PC-9 (cell line): ENCODE results near the gene DAPK2.

ENCODE experiments used
- EZH2 ChIP-seq: fragments of 200-600 bp; sonication (generic); IDR thresholded peaks from 2 replicates; pipeline ENCODE4 v1.8.0; 2017; ENCODE audit warnings: antibody characterized with exemption, low read depth
- TF ChIP-seq, protein P1 (sequence below): fragments of 200-600 bp; sonication (generic); conservative IDR thresholded peaks from 2 replicates; pipeline ENCODE4 v1.6.1; 2017; ENCODE audit warnings: mixed run types, antibody characterized with exemption, mild to moderate bottlenecking, moderate library complexity

GRCh38 chr15:63974021-63974420 is 72.3 kb downstream of the DAPK2 start:
- no peak for TF ChIP-seq EZH2
- TF ChIP-seq, protein P1, sequence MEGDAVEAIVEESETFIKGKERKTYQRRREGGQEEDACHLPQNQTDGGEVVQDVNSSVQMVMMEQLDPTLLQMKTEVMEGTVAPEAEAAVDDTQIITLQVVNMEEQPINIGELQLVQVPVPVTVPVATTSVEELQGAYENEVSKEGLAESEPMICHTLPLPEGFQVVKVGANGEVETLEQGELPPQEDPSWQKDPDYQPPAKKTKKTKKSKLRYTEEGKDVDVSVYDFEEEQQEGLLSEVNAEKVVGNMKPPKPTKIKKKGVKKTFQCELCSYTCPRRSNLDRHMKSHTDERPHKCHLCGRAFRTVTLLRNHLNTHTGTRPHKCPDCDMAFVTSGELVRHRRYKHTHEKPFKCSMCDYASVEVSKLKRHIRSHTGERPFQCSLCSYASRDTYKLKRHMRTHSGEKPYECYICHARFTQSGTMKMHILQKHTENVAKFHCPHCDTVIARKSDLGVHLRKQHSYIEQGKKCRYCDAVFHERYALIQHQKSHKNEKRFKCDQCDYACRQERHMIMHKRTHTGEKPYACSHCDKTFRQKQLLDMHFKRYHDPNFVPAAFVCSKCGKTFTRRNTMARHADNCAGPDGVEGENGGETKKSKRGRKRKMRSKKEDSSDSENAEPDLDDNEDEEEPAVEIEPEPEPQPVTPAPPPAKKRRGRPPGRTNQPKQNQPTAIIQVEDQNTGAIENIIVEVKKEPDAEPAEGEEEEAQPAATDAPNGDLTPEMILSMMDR: no peak
